CD4-positive, alpha-beta T cell treated with Interleukin-17A for 4 hours (primary cell): Measurements from ENCODE around the gene FUT1.
"Not testable (repeated sequence)": the region's sequence is repeated elsewhere in the genome, so short reads cannot be mapped to it uniquely, and the experiment has no call there.

ENCODE experiments used
- DNase-seq: peaks from one replicate; pipeline ENCODE4 v3.0.0-alpha.2; 2020; ENCODE audit warnings: mixed read lengths

Gene FUT1

DNA sequence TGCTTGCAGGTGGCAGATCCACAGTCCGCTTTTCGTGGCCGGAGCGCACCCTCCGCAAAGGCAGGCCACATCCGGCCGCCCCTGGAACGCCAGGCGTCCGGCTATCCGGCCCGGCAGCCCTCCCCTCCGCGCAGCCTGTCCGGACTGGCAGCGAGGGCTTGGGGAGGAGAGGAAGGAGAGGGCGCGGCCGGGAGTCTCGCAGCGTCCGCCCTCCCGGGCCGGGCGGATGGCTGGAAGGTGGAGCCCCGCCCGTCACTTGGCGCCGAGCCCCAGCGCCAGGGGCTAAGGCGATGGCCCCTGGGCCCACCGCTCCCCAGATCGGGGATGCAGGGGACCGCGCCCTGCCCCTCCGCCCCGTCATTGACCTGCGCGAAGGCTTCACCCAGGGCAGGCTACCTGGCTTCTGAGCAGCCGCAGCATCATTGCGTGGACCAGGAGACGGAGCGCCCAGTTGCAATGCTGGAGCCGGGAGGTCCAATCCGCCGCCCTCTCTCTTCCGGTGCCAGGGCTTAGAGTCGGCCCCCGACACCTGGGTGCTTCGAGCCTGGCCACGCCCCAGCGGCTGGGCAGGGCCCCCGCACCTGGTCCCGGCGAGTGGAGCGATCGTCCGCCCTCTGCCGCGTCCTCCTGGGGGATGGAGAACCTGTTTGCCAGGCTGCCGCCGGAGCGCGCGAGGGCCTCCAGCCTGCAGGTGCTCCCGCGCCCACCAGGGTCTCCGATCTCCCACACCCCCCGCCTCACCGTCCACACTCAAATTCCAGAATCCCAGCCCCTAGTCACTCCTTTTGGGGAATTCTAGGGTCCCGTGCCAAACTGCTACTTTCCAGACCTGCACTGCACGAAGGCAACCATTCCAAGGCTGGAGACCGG, at the start of gene FUT1:
FUT1 (minus strand) TSS at position 146 of the 870 bp plus-strand sequence. CDS start 1,360 bp downstream, outside the sequence.
- peak; percentile 48 for DNase-seq

DNA sequence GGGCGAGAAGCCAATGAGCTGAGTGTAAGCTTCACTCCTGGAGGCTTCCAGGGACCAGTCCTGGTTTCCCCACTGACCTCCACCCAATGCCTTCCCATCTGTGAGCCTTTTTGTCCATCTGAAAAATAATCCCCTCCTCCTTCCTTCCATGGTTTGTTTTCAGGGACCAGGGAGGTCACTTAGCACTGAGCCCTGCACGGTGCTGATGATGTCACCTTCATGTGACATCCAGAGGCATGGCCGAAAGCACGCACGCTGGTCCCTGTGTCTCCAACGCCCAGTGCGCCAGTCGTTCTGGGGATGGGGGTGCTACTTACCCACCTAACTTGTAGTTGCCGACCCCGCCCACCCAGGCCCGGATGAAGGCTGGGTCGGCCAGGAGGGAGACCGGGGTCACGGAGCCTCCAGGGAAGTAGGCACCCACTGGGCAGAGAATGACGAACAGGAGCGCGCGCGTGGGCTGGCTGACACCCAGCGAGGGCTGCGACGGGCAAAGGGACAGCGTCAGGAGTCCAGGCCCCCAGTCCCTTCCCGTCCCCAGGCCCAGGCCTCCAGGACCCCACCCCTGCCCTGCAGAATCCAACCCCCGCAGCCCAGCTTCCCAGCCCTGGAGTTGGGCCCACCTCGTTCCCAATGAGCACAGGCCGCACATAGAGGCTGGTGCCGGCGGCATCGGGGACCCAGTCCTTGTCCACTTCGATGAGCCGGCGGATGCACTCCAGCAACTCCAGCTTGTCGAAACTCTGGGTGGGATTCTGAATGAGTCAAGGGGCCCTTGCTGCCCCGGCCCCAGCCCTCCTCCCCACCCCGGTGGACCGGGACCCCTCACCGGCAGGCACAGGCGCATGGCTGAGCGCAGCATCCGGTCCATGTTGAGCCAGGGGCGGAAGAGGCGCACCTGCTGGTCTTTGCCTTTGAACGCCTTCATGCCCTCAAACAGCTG, 47.2 kb upstream of the FUT1 start:
- no peak for DNase-seq

DNA sequence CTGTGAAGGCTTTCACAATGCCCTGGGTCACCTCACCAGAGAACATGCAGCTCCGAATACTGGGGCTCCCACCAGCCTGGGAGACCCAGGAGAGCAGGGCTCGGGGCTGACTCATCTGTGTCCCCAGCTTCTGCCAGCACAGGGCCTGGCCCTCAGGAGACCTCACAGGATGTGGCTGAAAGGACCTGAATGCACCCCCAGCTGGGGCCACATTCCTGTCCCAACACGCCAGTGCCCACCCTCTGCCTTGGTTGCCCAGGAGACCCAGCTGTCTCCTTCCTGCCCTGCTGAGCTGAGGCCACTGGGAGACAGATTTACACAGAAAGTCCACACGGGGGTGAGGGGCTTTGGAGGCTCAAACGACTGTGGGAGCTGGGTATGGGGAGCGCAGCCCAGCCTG, 46.5 kb upstream of the FUT1 start:
- no peak for DNase-seq

DNA sequence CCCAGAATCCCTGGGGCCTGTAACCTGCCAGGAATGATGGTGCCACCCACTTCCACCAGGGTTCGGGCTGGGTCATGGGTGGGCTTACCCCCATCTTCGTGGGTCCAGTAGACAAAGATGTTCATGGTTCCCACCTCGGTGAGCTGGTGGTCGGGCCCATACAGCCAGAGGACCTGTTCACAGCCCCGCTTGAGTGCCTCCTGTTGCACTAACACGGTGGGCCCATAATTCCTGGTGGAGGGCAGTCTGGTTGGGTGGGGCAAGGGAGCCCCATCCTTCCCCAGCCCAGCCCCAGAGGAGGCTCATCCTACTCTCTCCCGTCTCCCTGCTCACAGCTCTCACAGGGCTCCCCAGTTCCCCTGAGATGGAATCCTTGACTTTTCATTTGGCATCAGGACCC, 44.7 kb upstream of the FUT1 start:
- DNase-seq = no peak

DNA sequence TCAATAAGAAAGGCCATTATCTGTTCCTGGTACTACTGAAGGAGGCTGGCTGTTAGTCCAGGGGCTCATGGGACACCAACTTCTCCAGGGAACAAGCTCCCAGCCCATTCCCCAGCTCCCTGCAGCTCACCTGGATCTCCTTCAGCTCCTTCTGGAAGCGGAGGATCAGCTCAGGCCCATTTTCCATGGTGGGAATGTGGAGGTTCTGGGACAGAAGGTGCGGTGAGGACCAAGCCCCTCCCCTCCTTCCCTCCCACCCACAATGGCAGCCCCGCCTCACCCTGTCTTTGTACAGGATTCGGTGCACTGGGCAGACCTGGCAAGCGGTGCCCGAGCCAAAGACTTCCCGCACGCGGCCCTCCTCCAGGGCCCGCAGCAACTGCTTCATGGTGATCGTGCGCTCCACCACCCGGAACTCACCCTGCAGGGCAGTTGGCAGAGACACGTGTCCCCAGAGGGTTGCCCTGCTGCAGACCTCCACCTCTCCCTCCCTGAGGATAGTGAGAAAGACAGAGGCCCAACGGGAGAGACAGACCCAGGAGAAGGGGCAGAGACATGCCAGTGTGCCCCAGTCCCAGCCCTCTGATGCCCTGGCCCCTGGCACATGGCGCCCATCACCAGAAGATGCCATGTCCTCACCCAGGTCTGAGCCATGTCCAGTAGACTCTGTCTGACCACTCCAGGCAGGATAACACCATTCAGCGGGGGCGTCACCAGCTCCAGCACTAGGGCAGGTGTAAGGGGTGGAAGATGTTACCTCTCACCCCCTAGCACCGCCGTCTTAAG, 44.0 kb upstream of the FUT1 start:
- DNase-seq = no peak

DNA sequence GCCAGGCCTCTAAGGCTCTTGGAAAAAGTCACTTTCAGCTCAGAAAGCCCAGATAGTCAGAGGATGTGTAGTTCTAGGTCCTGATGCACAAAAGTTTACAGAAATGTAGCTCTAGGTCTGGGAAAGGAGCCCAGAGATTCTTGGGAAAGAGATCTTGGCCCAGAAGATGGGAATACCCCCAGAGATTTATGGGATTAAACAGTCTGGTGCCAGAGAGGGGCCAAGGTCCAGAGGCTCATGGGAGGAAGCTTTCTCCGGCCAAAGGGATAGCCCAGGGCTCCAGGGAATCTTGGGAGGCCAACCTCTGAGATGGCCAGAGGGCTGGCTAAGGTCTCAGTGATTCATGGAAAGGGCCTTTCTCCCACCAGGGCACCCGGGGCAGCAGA, 43.2 kb upstream of the FUT1 start:
- DNase-seq = no peak

DNA sequence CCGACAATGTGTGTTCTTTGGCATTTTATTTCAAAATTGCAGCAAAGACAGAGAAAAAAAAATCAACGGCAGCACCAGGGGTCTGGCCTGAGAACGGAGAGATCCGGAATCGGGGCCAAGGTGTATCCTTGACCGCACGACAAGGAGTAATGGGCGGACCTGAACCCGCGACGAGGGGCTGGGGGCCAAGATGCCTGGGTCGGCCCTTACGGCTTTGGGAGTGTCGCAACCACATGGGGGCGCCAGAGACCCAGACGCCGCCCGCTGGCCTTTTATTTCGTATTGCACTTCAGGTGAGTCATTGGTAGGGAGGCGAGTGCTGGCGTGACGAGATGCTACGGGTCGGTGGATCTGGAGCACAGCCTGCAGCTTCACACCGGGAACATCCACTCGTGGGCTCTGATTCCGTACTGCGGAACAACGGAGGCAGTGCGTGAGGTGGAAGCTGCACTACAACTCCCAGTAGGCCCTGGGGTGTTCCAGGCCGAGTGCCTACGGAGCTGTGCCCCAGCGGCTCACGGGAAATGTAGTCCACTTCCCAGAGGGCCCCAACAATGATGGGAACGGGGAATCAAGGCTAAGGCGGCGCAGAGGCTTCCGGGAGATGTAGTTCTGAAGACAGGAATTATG, 42.7 kb upstream of the FUT1 start:
- peak; percentile 88 for DNase-seq

DNA sequence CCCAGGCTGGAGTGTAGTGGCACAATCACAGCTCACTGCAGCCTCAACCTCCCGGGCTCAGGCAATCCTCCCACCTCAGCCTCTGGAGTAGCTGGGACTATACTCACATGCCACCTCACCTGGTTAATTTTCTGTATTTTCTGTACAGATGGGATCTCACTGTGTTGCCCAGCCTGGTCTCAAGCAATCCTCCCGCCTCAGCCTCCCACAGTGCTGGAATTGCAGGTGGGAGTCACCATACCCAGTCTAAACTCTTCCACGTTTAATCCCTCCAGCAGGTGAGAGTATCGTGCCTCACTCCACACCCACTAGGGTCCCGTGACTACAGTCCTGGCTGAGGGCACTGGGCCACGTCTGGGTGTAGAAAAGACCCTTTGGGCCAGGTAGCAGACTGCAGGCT, 41.9 kb upstream of the FUT1 start:
- no peak for DNase-seq

DNA sequence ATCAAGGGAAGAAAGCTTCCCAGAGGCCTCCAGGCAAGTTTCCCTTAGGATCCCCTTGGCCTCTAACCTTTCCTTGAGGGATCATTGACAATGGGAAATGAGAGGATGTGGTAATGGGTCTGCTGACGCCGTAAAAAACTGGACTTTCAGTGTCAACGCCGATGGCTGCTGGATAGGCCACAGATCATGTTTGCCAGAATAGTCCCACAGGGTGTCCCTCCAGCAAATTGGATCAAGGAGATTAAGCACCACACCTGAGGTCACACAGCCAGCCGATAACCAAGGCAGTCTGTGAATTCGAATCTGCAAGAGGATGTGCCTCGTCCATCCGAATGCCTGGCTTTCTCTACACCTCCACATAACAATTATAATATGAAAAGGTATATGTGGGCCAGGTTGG, 40.8 kb upstream of the FUT1 start:
- DNase-seq = no peak

DNA sequence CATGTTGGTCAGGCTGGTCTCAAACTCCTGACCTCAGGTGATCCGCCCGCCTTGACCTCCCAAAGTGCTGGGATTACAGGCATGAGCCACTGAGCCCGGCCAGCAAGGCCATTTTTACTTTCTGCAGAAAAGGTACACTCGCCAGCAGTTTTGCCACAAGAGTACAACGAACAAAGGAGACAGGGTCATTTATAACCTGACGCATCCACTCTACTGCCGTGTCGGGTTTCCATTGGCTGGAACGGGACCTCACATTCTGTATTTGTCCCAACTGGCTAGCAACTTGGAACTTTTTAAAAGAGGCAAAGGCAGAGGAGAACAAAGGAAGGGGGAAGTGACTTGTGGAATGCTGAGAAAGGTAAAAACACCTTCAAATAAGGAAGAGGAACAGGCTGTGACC, 34.9 kb upstream of the FUT1 start:
- not testable (repeated sequence) for DNase-seq

DNA sequence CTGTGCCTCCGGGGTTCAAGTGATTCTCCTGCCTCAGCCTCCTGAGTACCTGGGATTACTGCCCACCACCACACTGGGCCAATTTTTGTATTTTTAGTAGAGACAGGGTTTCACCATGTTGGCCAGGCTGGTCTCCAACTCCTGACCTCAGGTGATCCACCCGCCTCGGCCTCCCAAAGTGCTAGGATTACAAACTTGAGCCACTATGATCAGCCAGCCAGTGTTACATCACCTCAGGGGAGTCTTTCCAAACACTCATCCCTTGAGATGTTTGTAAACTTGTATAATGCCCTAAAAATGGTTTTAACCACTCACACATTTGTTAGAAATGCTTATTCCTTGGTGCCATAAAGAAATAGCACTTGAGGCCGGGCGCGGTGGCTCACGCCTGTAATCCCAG, 34.0 kb upstream of the FUT1 start:
- not testable (repeated sequence) for DNase-seq

DNA sequence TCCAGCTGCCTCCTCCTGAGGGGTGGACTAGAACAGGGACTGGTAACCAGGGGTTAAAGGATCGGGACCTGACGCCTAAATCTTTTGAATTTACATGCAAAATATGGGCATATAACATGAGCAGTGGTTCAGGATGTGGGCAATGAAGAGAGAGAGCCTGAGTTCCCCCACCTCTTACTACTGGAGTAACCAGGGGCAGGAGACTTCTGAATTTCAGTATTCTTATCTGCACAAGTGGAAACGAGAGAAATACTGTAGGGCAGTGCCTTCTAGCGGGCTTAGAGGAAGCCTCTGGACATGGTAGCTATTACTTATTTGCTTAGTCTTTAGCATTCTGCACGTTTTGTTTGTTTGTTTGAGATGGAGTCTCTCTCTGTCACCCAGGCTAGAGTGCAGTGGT, 32.1 kb upstream of the FUT1 start:
- DNase-seq = no peak

DNA sequence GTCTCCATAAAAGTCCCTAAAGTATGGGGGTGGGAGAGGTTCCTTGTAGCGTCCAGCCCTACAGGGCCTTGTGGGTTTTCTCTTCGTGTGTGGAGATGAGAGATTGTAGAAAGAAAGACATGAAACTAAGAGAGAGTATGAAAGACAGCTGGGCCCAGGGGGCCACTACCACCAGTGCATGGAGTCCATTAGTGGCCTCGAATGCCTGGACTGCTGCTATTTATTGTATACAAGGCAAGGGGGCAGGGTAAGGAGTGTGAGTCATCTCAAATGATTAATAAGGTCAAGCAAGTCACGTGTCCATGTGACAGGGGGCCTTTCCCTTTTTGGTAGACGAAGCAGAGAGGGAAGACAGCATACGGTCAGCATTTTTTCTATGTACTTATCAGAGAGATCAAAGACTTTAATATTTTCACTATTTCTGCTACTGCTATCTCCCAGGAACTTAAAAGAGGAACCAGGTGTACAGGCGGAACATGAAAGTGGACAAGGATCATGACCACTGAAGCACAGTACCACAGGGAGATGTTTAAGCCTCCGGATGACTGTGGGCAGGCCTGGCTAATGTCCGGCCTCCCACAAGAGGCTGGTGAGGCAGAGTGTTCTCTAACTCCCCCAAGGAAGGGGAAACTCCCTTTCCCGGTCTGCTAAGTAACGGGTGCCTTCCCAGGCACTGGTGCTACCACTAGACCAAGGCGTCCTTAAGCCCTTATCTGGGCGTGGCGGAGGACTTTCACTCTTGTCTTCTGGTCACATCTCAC, 28.4 kb upstream of the FUT1 start:
- no peak for DNase-seq

DNA sequence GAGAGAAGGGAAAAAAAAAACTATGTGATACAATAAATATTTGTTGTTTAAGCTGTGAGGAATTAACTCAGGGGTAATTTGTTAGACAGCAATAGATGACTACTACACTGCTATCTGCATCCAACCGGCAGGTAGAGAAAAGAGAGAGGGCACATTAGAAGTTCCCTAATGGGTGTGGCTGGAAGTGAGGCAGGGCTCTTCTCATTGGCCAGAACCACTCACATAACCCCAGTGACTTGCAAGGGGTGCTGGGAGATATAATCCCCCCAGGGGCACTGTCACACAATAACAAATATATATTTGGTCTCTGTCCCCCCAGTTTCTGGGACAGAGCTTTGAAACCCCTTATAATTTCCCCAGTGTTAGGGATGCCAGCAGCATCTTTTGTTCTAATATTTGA, 27.2 kb upstream of the FUT1 start:
- no peak for DNase-seq

DNA sequence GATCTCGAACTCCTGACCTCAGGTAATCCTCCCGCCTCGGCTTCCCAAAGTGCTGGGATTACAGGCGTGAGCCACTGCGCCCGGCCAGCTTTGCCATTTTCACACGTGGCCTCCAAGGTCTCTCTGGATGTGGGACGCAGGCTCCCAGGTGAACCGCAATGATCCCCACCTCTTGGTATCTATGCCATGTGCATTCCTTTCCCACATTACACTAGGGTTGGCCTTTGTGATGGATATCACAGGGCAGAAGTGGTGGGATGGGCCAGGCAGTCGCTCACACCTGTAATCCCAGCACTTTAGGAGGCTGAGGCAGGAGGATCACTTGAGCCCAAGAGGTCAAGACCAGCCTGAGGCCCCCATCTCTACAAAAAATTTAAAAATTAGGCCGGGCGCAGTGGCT, 25.3 kb upstream of the FUT1 start:
- no peak for DNase-seq

DNA sequence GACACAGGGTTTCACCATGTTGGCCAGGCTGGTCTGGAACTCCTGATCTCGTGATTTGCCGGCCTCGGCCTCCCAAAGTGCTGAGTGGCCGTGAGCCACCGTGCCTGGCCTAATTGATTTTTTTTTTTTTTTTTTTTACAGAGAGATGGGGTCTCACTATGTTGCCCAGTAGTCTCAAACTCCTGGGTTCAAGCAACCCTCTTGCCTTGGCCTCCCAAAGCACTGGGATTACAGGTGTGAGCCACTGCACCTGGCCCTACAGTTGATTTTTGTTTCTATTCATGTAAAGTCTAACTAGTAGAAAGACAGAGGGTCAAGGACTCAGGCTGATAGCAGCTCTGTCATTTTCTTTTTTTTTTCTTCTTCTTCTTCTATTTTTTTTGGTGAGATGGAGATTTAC, 24.7 kb upstream of the FUT1 start:
- DNase-seq = no peak

DNA sequence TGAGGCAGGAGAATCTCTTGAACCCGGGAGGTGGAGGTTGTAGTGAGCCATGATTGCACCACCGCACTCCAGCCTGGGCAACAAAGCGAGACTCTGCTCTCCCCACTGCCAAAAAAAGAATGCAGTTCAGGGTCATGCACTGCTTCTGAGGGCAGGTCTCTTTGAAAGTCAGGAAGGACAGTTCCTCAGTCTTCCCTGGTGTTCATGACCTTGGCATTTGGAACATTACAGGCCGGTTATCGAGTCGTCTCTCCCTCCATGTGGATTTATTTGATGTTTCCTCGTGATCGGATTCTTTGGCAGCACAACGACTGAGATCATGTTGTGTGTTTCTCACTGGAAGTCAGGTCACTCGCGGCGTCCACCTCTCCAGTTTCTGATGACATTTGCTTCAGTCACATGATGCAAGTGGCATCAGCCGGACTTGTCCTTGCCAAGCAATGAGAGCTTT, 20.1 kb upstream of the FUT1 start:
- DNase-seq = no peak

DNA sequence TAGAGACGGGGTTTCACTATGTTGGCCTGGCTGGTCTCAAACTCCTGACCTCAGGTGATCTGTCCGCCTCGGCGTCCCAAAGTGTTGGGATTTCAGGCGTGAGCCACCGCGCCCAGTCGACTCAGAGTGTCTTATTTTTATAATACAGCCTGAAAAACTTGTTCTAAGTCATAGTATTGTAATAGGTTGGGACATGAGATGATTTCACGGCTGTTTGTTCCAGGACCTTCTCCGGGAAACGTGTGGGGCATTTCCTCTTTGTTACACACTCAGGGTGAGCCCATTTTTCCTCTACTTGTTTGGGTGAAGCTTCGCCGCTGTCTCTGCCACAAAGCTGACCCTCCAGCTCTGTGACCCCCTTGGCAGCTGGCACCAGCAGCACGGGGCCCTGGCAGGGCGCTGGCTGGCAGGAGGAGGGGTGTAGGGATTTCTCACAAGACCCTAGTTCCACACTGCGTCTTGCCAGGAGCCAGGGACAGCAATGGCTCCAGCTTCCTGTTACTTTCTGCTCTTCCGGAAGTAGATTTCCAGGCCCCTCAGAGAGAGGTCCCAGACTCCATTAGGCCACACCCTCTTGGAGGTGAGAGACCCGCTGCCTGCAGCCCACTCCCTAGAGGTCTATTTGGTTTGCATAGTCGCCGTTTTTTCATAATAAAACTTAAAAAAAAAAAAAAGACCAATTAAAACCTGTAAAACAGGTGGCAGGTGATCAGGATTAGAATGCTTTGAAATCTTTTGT, 18.5 kb upstream of the FUT1 start:
- DNase-seq = no peak

DNA sequence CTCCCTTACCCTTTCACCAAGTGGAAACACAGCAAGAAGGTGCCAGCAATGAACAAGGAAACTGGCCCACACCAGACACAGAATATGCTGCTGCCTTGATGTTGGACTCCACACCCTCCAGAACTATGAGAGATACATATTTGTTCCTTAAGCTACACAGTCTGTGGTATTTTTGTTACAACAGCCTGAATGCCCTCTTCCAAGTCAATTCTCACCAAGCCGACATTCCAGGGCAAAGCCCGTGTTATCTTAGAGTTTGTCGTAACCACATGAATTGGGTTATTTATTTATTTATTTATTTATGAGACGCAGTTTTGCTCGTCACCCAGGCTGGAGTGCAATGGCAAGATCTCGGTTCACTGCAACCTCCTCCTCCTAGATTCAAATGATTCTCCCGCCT, 17.8 kb upstream of the FUT1 start:
- no peak for DNase-seq

DNA sequence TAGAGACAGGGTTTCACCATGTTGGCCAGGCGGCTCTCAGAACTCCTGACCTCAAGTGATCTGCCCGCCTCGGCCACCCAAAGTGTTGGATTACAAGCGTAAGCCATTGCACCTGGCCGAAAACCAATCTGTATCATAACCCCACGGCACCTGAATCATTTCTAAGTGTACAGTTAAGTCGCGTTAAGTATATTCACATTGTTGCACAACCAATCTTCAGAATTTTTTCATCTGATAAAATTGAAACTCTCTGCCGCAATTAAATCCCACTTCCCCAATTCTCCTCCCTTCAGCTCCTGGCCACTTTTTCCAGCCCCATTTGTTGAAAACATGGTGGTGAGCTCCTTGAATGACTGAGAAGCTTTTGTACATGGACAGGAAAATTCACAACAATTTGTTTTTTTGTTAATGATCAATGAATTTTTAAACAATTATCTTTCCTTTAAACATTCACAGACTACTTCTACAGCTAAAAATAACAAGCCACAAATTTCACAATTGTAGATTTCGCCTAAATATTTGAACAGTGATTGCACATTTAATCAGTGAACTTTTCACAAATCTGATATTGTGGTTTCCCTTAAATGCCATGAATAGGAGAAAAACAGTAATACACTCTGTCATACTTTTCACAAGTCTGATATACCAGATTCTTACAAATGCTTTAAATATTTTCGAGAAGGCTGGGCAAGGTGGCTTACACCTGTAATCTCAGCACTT, 16.7 kb upstream of the FUT1 start:
- DNase-seq = no peak
